OCI-LY1 (cell line): ENCODE measurements around the gene BLVRA.

Experiments
- H2AFZ ChIP-seq: fragments of 200-600 bp; sonication (generic), shearing (Covaris generic); 2 replicates; pipeline ENCODE4 v1.6.0; 2014; ENCODE audit warnings: antibody characterized with exemption, mild to moderate bottlenecking, low read length
- H3F3A ChIP-seq: fragments of 200-600 bp; sonication (generic), shearing (Covaris generic); 2 replicates; pipeline ENCODE4 v1.6.0; 2014; ENCODE audit warnings: mild to moderate bottlenecking, antibody characterized with exemption, low read length, moderate library complexity; ENCODE audit not compliant: insufficient read depth
- H3K27ac ChIP-seq: fragments of 200-600 bp; sonication (generic); 2 replicates; pipeline ENCODE4 v1.5.1; 2014; ENCODE audit warnings: low read length, mixed run types, mild to moderate bottlenecking, low read depth; ENCODE audit not compliant: poor library complexity, severe bottlenecking
- H3K27me3 ChIP-seq: fragments of 200-600 bp; sonication (generic); 2 replicates; pipeline ENCODE4 v1.6.0; 2014; ENCODE audit warnings: antibody characterized with exemption, mild to moderate bottlenecking, low read length, moderate library complexity; ENCODE audit not compliant: insufficient read depth
- H3K36me3 ChIP-seq: fragments of 200-600 bp; sonication (generic); 2 replicates; pipeline ENCODE4 v1.6.1; 2014; ENCODE audit warnings: mild to moderate bottlenecking, antibody characterized with exemption, low read length, moderate library complexity, mixed read lengths; ENCODE audit not compliant: insufficient read depth
- H3K4me1 ChIP-seq: fragments of 200-600 bp; sonication (generic); 2 replicates; pipeline ENCODE4 v1.5.1; 2014; ENCODE audit warnings: mild to moderate bottlenecking, low read length, moderate library complexity; ENCODE audit not compliant: insufficient read depth, severe bottlenecking
- H3K4me2 ChIP-seq: fragments of 200-600 bp; sonication (generic), shearing (Covaris generic); 2 replicates; pipeline ENCODE4 v1.6.1; 2014; ENCODE audit warnings: low read length
- H3K4me3 ChIP-seq: fragments of 200-600 bp; sonication (generic); 2 replicates; pipeline ENCODE4 v1.5.1; 2014; ENCODE audit warnings: low read length, low read depth, mild to moderate bottlenecking, mixed read lengths; ENCODE audit not compliant: poor library complexity, severe bottlenecking
- H3K79me2 ChIP-seq: fragments of 200-600 bp; shearing (Covaris generic); 2 replicates; pipeline ENCODE4 v1.6.1; 2016; ENCODE audit warnings: mixed run types, low read length, mixed read lengths; ENCODE audit not compliant: insufficient read depth
- H3K9ac ChIP-seq: fragments of 200-600 bp; sonication (generic), shearing (Covaris generic); 2 replicates; pipeline ENCODE4 v1.6.1; 2014; ENCODE audit warnings: mild to moderate bottlenecking, low read length, mixed read lengths
- H3K9me2 ChIP-seq: fragments of 200-600 bp; sonication (generic), shearing (Covaris generic); 2 replicates; pipeline ENCODE4 v1.6.1; 2014; ENCODE audit warnings: low read depth, mild to moderate bottlenecking, low read length, mixed read lengths
- H3K9me3 ChIP-seq: fragments of 200-600 bp; shearing (Covaris generic); 2 replicates; pipeline ENCODE4 v1.6.1; 2014; ENCODE audit warnings: low read length, mixed read lengths
- H4K20me1 ChIP-seq: fragments of 200-600 bp; sonication (generic), shearing (Covaris generic); 2 replicates; pipeline ENCODE4 v1.6.0; 2016; ENCODE audit warnings: mild to moderate bottlenecking, low read length; ENCODE audit not compliant: insufficient read depth
- EZH2 ChIP-seq: fragments of 200-600 bp; sonication (generic), shearing (Covaris generic); IDR thresholded peaks from 2 replicates; pipeline ENCODE4 v1.8.0; 2017; ENCODE audit warnings: borderline replicate concordance, mixed run types, mild to moderate bottlenecking, antibody characterized with exemption, low read length, moderate library complexity, mixed read lengths
- TF ChIP-seq, protein P1 (sequence below): fragments of 200-600 bp; sonication (generic), shearing (Covaris generic); IDR thresholded peaks from 2 replicates; pipeline ENCODE4 v1.5.1; 2017; ENCODE audit warnings: mild to moderate bottlenecking, antibody characterized with exemption, low read length, moderate library complexity, mixed read lengths

Gene BLVRA

DNA sequence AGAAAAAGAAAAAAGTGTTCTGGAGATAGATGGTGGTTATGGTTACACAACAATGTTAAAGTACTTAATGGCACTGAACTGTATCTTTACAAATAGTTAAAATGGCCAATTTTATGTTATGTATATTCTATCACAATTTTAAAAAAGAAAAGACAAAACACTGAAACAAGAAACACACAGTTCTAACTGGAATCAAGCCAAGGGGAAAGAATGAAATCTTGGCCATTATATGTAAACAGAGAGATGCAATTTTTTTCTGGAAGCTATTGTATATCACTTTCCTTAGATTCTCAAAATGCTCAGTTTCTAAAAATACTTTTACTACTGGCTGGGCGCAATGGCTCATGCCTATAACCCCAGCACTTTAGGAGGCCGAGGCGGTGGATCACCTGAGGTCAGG is 33.2 kb upstream of the BLVRA start:
- no peak overlapping the region for H3K4me3 ChIP-seq
- no peaks in the 10 kb centered on the region for H3F3A ChIP-seq
- peaks cover 28% of the 10 kb centered on the region for H3K4me1 ChIP-seq
- H2AFZ ChIP-seq: no peak overlapping the region
- no peak overlapping the region for H3K9ac ChIP-seq
- peaks cover 83% of the 10 kb centered on the region for H3K79me2 ChIP-seq
- no peak for TF ChIP-seq EZH2
- TF ChIP-seq, protein P1, sequence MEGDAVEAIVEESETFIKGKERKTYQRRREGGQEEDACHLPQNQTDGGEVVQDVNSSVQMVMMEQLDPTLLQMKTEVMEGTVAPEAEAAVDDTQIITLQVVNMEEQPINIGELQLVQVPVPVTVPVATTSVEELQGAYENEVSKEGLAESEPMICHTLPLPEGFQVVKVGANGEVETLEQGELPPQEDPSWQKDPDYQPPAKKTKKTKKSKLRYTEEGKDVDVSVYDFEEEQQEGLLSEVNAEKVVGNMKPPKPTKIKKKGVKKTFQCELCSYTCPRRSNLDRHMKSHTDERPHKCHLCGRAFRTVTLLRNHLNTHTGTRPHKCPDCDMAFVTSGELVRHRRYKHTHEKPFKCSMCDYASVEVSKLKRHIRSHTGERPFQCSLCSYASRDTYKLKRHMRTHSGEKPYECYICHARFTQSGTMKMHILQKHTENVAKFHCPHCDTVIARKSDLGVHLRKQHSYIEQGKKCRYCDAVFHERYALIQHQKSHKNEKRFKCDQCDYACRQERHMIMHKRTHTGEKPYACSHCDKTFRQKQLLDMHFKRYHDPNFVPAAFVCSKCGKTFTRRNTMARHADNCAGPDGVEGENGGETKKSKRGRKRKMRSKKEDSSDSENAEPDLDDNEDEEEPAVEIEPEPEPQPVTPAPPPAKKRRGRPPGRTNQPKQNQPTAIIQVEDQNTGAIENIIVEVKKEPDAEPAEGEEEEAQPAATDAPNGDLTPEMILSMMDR: no peak
- no peak overlapping the region for H3K4me2 ChIP-seq
- H3K27me3 ChIP-seq: no peaks in the 10 kb centered on the region
- H3K27ac ChIP-seq: no peak overlapping the region
- 0 out of 2 replicates have a peak, but pooled peaks cover 3% of the 10 kb centered on the region for H3K9me3 ChIP-seq
- no peaks in the 10 kb centered on the region for H4K20me1 ChIP-seq
- H3K36me3 ChIP-seq: peaks cover 25% of the 10 kb centered on the region
- no peaks in the 10 kb centered on the region for H3K9me2 ChIP-seq

DNA sequence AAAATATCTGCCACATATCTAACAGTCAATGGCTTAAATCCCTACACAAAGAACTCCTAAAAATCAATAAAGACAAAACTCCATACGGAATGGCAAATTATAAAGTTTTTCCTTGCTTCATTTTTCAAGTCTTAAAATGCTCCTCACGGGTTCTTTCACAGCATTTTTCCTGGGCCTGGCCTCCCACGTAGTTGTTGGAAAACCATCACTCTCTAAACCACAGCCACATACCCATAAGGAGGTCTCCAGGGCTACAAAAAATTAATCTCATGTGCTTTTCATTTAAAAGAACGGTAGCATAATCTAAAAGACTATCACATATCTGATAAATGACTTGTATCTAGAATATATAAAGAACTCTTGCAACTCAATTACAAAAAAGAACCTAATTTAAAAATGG is 32.0 kb upstream of the BLVRA start:
- Histone ChIP-seq H3K4me2 (0 out of 2 replicates have a peak overlapping the region, but pooled peaks have one; percentile 28), H3K4me3 (no peak overlapping the region), H4K20me1 (no peaks in the 10 kb centered on the region)

DNA sequence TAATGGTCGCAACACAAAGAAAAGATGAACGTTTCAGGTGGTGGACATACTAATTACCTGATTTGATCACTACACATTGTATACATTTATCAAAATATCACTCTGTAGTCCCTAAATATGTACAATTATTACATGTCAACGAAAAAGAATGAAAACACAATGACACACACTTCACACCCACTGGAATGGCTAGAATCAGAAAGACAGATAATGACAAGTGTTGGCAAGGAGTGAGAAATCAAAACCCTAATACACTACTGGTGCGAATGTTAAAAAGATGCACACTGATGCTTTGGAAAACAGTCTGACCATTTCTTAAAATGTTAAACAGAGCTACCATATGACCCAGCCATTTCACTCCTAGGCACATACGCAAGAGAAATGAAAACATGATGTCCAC is 31.5 kb upstream of the BLVRA start:
- peaks cover 65% of the 10 kb centered on the region for H3K79me2 ChIP-seq
- H3K9me3 ChIP-seq: 0 out of 2 replicates have a peak, but pooled peaks cover 3% of the 10 kb centered on the region
- H3K27me3 ChIP-seq: no peaks in the 10 kb centered on the region
- no peak overlapping the region for H3K27ac ChIP-seq
- peaks cover 24% of the 10 kb centered on the region for H3K4me1 ChIP-seq
- H3K4me3 ChIP-seq: peak overlapping the region; percentile 78
- no peaks in the 10 kb centered on the region for H3K9me2 ChIP-seq
- H2AFZ ChIP-seq: no peak overlapping the region
- H3K9ac ChIP-seq: no peak overlapping the region
- H3F3A ChIP-seq: no peaks in the 10 kb centered on the region
- no peaks in the 10 kb centered on the region for H4K20me1 ChIP-seq
- no peak for TF ChIP-seq EZH2
- TF ChIP-seq, protein P1: no peak
- peak overlapping the region; percentile 28 for H3K4me2 ChIP-seq
- H3K36me3 ChIP-seq: peaks cover 17% of the 10 kb centered on the region

More for the DNA sequence above, 32.0 kb upstream of the BLVRA start:
- H3K9ac ChIP-seq: no peak overlapping the region
- H3K9me3 ChIP-seq: 0 out of 2 replicates have a peak, but pooled peaks cover 3% of the 10 kb centered on the region
- no peak overlapping the region for H2AFZ ChIP-seq
- H3K4me1 ChIP-seq: peaks cover 29% of the 10 kb centered on the region
- H3K79me2 ChIP-seq: peaks cover 71% of the 10 kb centered on the region
- H3F3A ChIP-seq: no peaks in the 10 kb centered on the region
- no peak for TF ChIP-seq EZH2
- TF ChIP-seq, protein P1: no peak
- no peaks in the 10 kb centered on the region for H3K9me2 ChIP-seq
- no peak overlapping the region for H3K27ac ChIP-seq
- no peaks in the 10 kb centered on the region for H3K27me3 ChIP-seq
- peaks cover 17% of the 10 kb centered on the region for H3K36me3 ChIP-seq
